K562 (cell line): ENCODE data around the gene PLEKHM3. TPM values are rescaled to one million over a fixed set of nuclear protein-coding genes. Genes with fewer than 3 reads are reported as not detected.

Experiments
- ATAC-seq: fragments of 200-7000 bp; cut with Tn5 transposase; 3 replicates; pipeline ENCODE4 v1.9.1; 2020; ENCODE audit warnings: moderate library complexity
- BruUV-seq: library from RNA; stranded (reverse); fragments of 400-500 nt; replicated peaks from 2 replicates; lab custom pipeline; 2021; lab: Mats Ljungman, UMichigan
- CTCF ChIA-PET: fragments of 300-600 bp; formaldehyde crosslinking; extraction: SDS; loops from one replicate; lab custom pipeline; 2021; ENCODE audit warnings: low intra/inter-chr PET ratio; lab: Yijun Ruan, JAX
- POLR2A ChIA-PET: fragments of 300-600, 350-650 bp; sonication (Branson Sonifier 250); formaldehyde crosslinking; extraction: SDS; loops from one replicate; lab custom pipeline; 2021; ENCODE audit warnings: antibody characterized with exemption, inconsistent platforms; lab: Yijun Ruan, JAX
- DNase-seq, 4 experiments: peaks; one replicate each; pipeline versions ENCODE4 v3.0.0 to v3.0.0-alpha.2; 2011 to 2018; ENCODE audit warnings: low spot score in 3 of 4, mixed read lengths in 3 of 4; ENCODE audit errors: extremely low read depth in 1 of 4
- FAIRE-seq: peaks from 2 replicates; lab custom pipeline; 2011; peaks lifted over from hg19 to GRCh38; lab: Jason Lieb, UNC
- H2AFZ ChIP-seq: 2 replicates; pipeline ENCODE4 v1.6.0; 2011; ENCODE audit warnings: low read depth, low read length, control low read depth, inconsistent platforms
- H3K27ac ChIP-seq: fragments of 200-600 bp; 3 replicates; pipeline ENCODE4 v1.8.0; 2011; ENCODE audit warnings: low read depth, mild to moderate bottlenecking, control low read depth, inconsistent platforms, low read length, moderate library complexity, mixed read lengths; ENCODE audit errors: extremely low read depth
- H3K27me3 ChIP-seq, 2 experiments: fragments of 300-600 bp in 1 of 2; 2 replicates in 1 of 2; 3 replicates in 1 of 2; pipeline versions ENCODE4 v1.6.0 to v1.8.0; 2011; ENCODE audit warnings: inconsistent platforms in 2 of 2, low read length in 2 of 2, mild to moderate bottlenecking in 1 of 2, mixed read lengths in 1 of 2, moderate library complexity in 1 of 2; ENCODE audit not compliant: control insufficient read depth in 2 of 2, insufficient read depth in 2 of 2
- H3K36me3 ChIP-seq: fragments of 300-600 bp; 3 replicates; pipeline ENCODE4 v1.8.0; 2011; ENCODE audit warnings: mild to moderate bottlenecking, low read length, inconsistent platforms; ENCODE audit not compliant: control insufficient read depth, insufficient read depth
- H3K4me1 ChIP-seq, 2 experiments: fragments of 200-600 bp in 1 of 2; replicated peaks in 1 of 2; 2 replicates in 1 of 2; 3 replicates in 1 of 2; pipeline versions ENCODE4 v1.5.1 to v1.8.0; 2011; ENCODE audit warnings: inconsistent platforms in 2 of 2, low read length in 2 of 2, mild to moderate bottlenecking in 1 of 2, mixed read lengths in 1 of 2, moderate library complexity in 1 of 2; ENCODE audit not compliant: control insufficient read depth in 2 of 2, insufficient read depth in 2 of 2
- H3K4me2 ChIP-seq: 2 replicates; pipeline ENCODE4 v1.6.1; 2011; ENCODE audit warnings: low read length, control low read depth, inconsistent platforms, mixed read lengths; ENCODE audit not compliant: insufficient read depth
- H3K4me3 ChIP-seq: fragments of 200-600 bp; sonication (generic), shearing (Covaris generic); 2 replicates; pipeline ENCODE4 v1.5.1; 2016; ENCODE audit warnings: control low read depth, inconsistent platforms
- H3K79me2 ChIP-seq: fragments of 200-600 bp; 3 replicates; pipeline ENCODE4 v1.8.0; 2011; ENCODE audit warnings: low read length, inconsistent platforms; ENCODE audit not compliant: control insufficient read depth, insufficient read depth
- H3K9ac ChIP-seq, 2 experiments: 2 replicates each; pipeline versions ENCODE4 v1.6.0 to v1.6.1; 2011; ENCODE audit warnings: low read depth in 2 of 2, low read length in 2 of 2, control low read depth in 1 of 2, inconsistent platforms in 1 of 2, mild to moderate bottlenecking in 1 of 2, mixed read lengths in 1 of 2; ENCODE audit not compliant: insufficient read depth in 1 of 2
- H3K9me1 ChIP-seq: one replicate; pipeline ENCODE4 v1.6.0; 2011; ENCODE audit warnings: inconsistent platforms, mild to moderate bottlenecking, low read length, moderate library complexity; ENCODE audit not compliant: control insufficient read depth, insufficient read depth
- H3K9me3 ChIP-seq: replicated peaks from 2 replicates; pipeline ENCODE4 v1.5.1; 2011; ENCODE audit warnings: low read depth, low read length, inconsistent platforms; ENCODE audit not compliant: control insufficient read depth, insufficient read depth
- H4K20me1 ChIP-seq: replicated peaks from 2 replicates; pipeline ENCODE4 v1.6.1; 2011; ENCODE audit warnings: low read length, inconsistent platforms, mixed read lengths; ENCODE audit not compliant: control insufficient read depth, insufficient read depth
- BMI1 ChIP-seq: fragments of 150-350 bp; IDR thresholded peaks from 2 replicates; pipeline ENCODE4 v1.6.1; 2014; ENCODE audit warnings: low read length
- CTBP1 ChIP-seq: fragments of 450-650 bp; IDR thresholded peaks from 2 replicates; pipeline ENCODE4 v1.6.1; 2016; ENCODE audit warnings: borderline replicate concordance
- CXXC5 ChIP-seq: fragments of 250-450 bp; sonication (Bioruptor Pico); IDR thresholded peaks from 2 replicates; pipeline ENCODE4 v1.8.0; 2022; ENCODE audit warnings: inconsistent platforms, mild to moderate bottlenecking, moderate library complexity
- DLX4 ChIP-seq: fragments of 250-450 bp; sonication (Bioruptor Pico); IDR thresholded peaks from 2 replicates; pipeline ENCODE4 v1.6.1; 2021; ENCODE audit warnings: mild to moderate bottlenecking
- FOXA1 ChIP-seq: fragments of 450-650 bp; IDR thresholded peaks from 2 replicates; pipeline ENCODE4 v1.6.1; 2016; ENCODE audit warnings: mild to moderate bottlenecking, borderline replicate concordance
- GTF2F1 ChIP-seq: IDR thresholded peaks from 2 replicates; pipeline ENCODE4 v1.6.1; 2011; ENCODE audit warnings: low read depth, low read length, improper control_type of control experiment
- MEF2A ChIP-seq: IDR thresholded peaks from 2 replicates; pipeline ENCODE4 v1.6.1; 2011; ENCODE audit warnings: low read depth, mild to moderate bottlenecking, low read length, moderate library complexity; ENCODE audit not compliant: control insufficient read depth
- NFIC ChIP-seq: fragments of 450-650 bp; IDR thresholded peaks from 2 replicates; pipeline ENCODE4 v1.6.1; 2017; ENCODE audit warnings: mild to moderate bottlenecking, inconsistent platforms
- POLR2G ChIP-seq: fragments of 200-400 bp; formaldehyde crosslinking; IDR thresholded peaks from 2 replicates; pipeline ENCODE4 v1.6.1; 2017; ENCODE audit warnings: low read depth, mild to moderate bottlenecking, antibody characterized with exemption, low read length, moderate library complexity
- RFX1 ChIP-seq: fragments of 450-650 bp; IDR thresholded peaks from 2 replicates; pipeline ENCODE4 v1.6.1; 2016; ENCODE audit warnings: mild to moderate bottlenecking, moderate library complexity
- SIX5 ChIP-seq, 2 experiments: IDR thresholded peaks; 2 replicates each; pipeline ENCODE4 v1.6.1; 2011; ENCODE audit warnings: low read length in 2 of 2, borderline replicate concordance in 1 of 2, low read depth in 1 of 2, mild to moderate bottlenecking in 1 of 2, moderate library complexity in 1 of 2; ENCODE audit not compliant: insufficient read depth in 1 of 2
- SMARCE1 ChIP-seq: fragments of 450-650 bp; IDR thresholded peaks from 2 replicates; pipeline ENCODE4 v1.7.1; 2016; ENCODE audit warnings: mild to moderate bottlenecking
- TRIM28 ChIP-seq: fragments of 450-650 bp; IDR thresholded peaks from 2 replicates; pipeline ENCODE4 v1.6.1; 2017
- ZNF165 ChIP-seq: fragments of 250-450 bp; sonication (Bioruptor Pico); IDR thresholded peaks from 2 replicates; pipeline ENCODE4 v1.4.0; 2020; ENCODE audit warnings: borderline replicate concordance
- ZNF274 ChIP-seq: IDR thresholded peaks from 2 replicates; pipeline ENCODE4 v1.6.1; 2011; ENCODE audit warnings: low read depth, mild to moderate bottlenecking, low read length, moderate library complexity, borderline replicate concordance
- ZNF316 ChIP-seq: fragments of 450-650 bp; IDR thresholded peaks from 2 replicates; pipeline ENCODE4 v1.6.1; 2016
- ZNF785 ChIP-seq: fragments of 250-450 bp; sonication (Bioruptor Pico); IDR thresholded peaks from 2 replicates; pipeline ENCODE4 v1.4.0; 2020; ENCODE audit warnings: mild to moderate bottlenecking
- whole genome bisulfite sequencing: fragments of 100-300 bp; shearing (Covaris generic); methylation state at CpG from one replicate; pipeline ENCODE4 v1.1.6; 2016; ENCODE audit warnings: low coverage, mixed read lengths; ENCODE audit not compliant: insufficient coverage; ENCODE audit errors: missing lambda C conversion rate; 5-methylcytosine and 5-hydroxymethylcytosine counted together
- in situ Hi-C: fragments of 300-500 bp; cut with MboI; formaldehyde crosslinking; loops from 4 replicates; pipeline ENCODE4 v1.15.0; 2018; ENCODE audit warnings: inconsistent platforms, mixed read lengths
- intact Hi-C: fragments of 100-400 bp; cut with micrococcal nuclease; formaldehyde crosslinking; loops from 2 replicates; pipeline ENCODE4 v1.14.2; 2022
- polyA plus RNA-seq, 8 experiments: library from polyadenylated mRNA; depleted of rRNA in 4 of 8; stranded (reverse) in 5 of 8; unstranded in 3 of 8; fragments of >200 nt; fragmentation: Nextera tagmentation in 2 of 8; fragmentation: Illumina TruSeq in 1 of 8; extraction: Ambion mirVana in 2 of 8; extraction: Trizol in 1 of 8; gene quantifications; 2 replicates each; pipeline versions ENCODE4 v1.2.1 to v1.2.3, GENCODE V29; 2011 to 2014; ENCODE audit warnings: inconsistent platforms in 1 of 8, missing spikeins in 1 of 8
- total RNA-seq, 7 experiments: library from RNA; depleted of rRNA in 6 of 7; stranded (reverse); fragments of >200 nt in 6 of 7; fragmentation: Illumina TruSeq in 2 of 7; extraction: Trizol in 2 of 7; gene quantifications; 2 replicates each; pipeline versions ENCODE4 v1.2.1 to v1.2.3, GENCODE V29; 2011 to 2021; ENCODE audit warnings: low replicate concordance in 1 of 7
- TF ChIP-seq, protein P1 (sequence below): fragments of 250-450 bp; sonication (Bioruptor Pico); IDR thresholded peaks from 2 replicates; pipeline ENCODE4 v1.4.0; 2020; ENCODE audit warnings: mild to moderate bottlenecking, moderate library complexity
- TF ChIP-seq, protein P2 (sequence below): sonication (generic); IDR thresholded peaks from 2 replicates; pipeline ENCODE4 v1.6.1; 2016

Gene PLEKHM3
- total and polyA plus RNA-seq, 9 of the 15 experiments (the other 6 are each of a cell fraction or from before 2014, with no cell fraction given) = 0.24 to 1.6 (median 1.0) TPM

DNA sequence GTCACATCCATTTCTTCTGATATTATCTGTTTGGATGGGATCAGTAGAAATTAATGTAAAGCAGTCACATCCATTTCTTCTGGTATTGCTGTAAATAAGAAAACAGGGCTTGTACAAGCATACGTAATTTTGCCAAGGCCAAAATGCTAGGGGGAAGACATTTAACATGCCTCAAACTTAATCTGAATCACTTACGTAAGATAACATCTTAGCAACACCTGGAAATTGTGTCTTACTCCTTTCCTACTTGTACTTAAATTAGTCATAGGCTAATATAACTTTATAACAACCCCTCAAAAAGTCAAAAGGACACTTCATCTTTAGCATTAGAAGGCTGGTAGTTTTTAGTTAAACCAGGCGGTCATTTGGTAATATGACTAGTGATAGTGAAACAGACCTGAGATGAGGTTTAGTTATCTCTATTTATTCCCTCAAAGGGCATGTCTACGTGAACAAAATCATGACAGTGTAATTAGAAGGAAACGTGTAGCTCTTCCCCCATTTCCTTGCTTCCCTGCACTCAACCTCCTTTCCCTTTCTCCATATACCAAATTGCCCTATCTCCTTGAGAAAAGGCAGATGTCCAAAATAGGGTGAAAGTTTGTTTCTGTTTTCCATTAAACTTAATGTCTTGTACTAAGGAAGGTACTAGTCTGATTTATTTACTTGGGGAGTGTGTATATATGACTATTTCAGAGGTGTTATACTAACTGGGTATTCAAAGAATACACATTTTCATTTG is 156.3 kb downstream of the PLEKHM3 start:
- 0 out of 5 replicates have a peak, but pooled peaks cover 0 to 2% of the 10 kb centered on the region in 2 experiments for H3K4me1 ChIP-seq
- no peak for ATAC-seq
- no TSS peak for BruUV-seq
- no peaks in the 10 kb centered on the region for H3K9me1 ChIP-seq
- no peaks in the 10 kb centered on the region for H3K79me2 ChIP-seq
- no peak overlapping the region for H3K4me3 ChIP-seq
- no peak overlapping the region for H3K4me2 ChIP-seq
- CTCF ChIA-PET = no interaction called here
- H3K9ac ChIP-seq = no peak overlapping the region
- TF ChIP-seq ZNF274 (no peak), ZNF785 (CRISPR knock-in tag) (no peak), GTF2F1 (no peak), RFX1 (no peak), ZNF165 (CRISPR knock-in tag) (no peak), FOXA1 (no peak), POLR2G (no peak), MEF2A (no peak), NFIC (no peak), TRIM28 (no peak), BMI1 (no peak), DLX4 (CRISPR knock-in tag) (no peak), SIX5 (IDR thresholded peaks at IDR 0.05; ENCODE audit: borderline replicate concordance in 1 of 2, insufficient read depth in 1 of 2, low read depth in 1 of 2, low read length in 2 of 2) (no peak), CTBP1 (no peak), CXXC5 (CRISPR knock-in tag) (no peak), ZNF316 (no peak), SMARCE1 (no peak)
- TF ChIP-seq, protein P1, sequence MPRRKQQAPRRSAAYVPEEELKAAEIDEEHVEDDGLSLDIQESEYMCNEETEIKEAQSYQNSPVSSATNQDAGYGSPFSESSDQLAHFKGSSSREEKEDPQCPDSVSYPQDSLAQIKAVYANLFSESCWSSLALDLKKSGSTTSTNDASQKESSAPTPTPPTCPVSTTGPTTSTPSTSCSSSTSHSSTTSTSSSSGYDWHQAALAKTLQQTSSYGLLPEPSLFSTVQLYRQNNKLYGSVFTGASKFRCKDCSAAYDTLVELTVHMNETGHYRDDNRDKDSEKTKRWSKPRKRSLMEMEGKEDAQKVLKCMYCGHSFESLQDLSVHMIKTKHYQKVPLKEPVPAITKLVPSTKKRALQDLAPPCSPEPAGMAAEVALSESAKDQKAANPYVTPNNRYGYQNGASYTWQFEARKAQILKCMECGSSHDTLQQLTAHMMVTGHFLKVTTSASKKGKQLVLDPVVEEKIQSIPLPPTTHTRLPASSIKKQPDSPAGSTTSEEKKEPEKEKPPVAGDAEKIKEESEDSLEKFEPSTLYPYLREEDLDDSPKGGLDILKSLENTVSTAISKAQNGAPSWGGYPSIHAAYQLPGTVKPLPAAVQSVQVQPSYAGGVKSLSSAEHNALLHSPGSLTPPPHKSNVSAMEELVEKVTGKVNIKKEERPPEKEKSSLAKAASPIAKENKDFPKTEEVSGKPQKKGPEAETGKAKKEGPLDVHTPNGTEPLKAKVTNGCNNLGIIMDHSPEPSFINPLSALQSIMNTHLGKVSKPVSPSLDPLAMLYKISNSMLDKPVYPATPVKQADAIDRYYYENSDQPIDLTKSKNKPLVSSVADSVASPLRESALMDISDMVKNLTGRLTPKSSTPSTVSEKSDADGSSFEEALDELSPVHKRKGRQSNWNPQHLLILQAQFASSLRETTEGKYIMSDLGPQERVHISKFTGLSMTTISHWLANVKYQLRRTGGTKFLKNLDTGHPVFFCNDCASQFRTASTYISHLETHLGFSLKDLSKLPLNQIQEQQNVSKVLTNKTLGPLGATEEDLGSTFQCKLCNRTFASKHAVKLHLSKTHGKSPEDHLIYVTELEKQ = no peak
- TF ChIP-seq, protein P2, sequence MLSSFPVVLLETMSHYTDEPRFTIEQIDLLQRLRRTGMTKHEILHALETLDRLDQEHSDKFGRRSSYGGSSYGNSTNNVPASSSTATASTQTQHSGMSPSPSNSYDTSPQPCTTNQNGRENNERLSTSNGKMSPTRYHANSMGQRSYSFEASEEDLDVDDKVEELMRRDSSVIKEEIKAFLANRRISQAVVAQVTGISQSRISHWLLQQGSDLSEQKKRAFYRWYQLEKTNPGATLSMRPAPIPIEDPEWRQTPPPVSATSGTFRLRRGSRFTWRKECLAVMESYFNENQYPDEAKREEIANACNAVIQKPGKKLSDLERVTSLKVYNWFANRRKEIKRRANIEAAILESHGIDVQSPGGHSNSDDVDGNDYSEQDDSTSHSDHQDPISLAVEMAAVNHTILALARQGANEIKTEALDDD = no peak
- TF ChIP-seq, all 486 proteins: peak for 0
- 53% methylated on average over 5 of the region's 5 CpGs for WGBS
- POLR2A ChIA-PET = interaction anchor here (0.8 to 1.4 kb wide), 3 partner anchors 21 to 124 kb away, joined by 3 to 4 read pairs (median 4); no protein-coding TSS in a partner anchor
- Histone ChIP-seq H3K27me3 (no peaks in the 10 kb centered on the region), H2AFZ (no peak overlapping the region), H3K9me3 (no peaks in the 10 kb centered on the region), H3K27ac (no peak overlapping the region), H3K36me3 (no peaks in the 10 kb centered on the region), H4K20me1 (no peaks in the 10 kb centered on the region)
- FAIRE-seq (no peak), DNase-seq (no peak)
- in situ Hi-C loops (no loop called here), intact Hi-C loops (loop anchor here (10.0 kb wide), 1 partner anchor 166 kb away; no protein-coding TSS in a partner anchor)
